Retinal pigment epithelial cell (primary cell): ENCODE data around the gene SUGP2.

Experiments
- DNase-seq: peaks from one replicate; pipeline ENCODE4 v3.0.0-alpha.2; 2010; ENCODE audit warnings: low read depth
- H3K4me3 ChIP-seq: 2 replicates; pipeline ENCODE4 v1.5.1; 2011; ENCODE audit warnings: mild to moderate bottlenecking, low read length, control low read depth, moderate library complexity
- CTCF ChIP-seq: conservative IDR thresholded peaks from 2 replicates; pipeline ENCODE4 v1.5.1; 2011; ENCODE audit warnings: low read depth, low read length, control low read depth, inconsistent platforms

Gene SUGP2

GRCh38 chr19:19033426-19034203 lies at the start of gene SUGP2, which contains the start of gene ARMC6:
Gene SUGP2, minus strand, starts transcription at chr19:19033517. Its CDS starts 2,446 bp downstream, at chr19:19031071.
Gene ARMC6, plus strand, starts transcription at chr19:19033603. Its CDS starts 607 bp downstream, at chr19:19034210.
- H3K4me3 ChIP-seq, result peak within 1 kb of the TSS; percentile 87
- DNase-seq, result no peak
- no peak for TF ChIP-seq CTCF

- no peak for DNase-seq
- TF ChIP-seq CTCF, result no peak
- no peak overlapping the region for H3K4me3 ChIP-seq
Measured at GRCh38 chr19:19081642-19082151, 48.4 kb upstream of the SUGP2 start.

- TF ChIP-seq CTCF, result no peak
- DNase-seq, result no peak
- H3K4me3 ChIP-seq, result no peak overlapping the region
Measured at GRCh38 chr19:19079571-19079970, 46.3 kb upstream of the SUGP2 start.

DNA sequence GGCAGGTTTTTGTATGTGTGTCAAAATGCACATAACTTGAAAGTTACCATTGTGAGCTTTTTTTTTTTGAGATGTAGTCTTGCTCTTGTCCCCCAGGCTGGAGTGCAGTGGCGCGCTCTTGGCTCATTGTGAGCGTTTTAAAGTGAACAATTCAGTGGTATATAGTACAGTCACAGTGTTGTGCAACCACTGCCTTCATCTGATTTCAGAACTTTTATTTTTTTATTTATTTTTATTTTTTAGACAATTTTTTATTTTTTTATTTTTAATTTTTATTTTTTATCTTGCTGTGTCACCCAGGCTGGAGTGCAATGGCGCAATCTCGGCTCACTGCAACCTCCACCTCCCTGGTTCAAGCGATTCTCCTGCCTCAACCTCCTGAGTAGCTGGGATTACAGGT lies 45.5 kb upstream of the SUGP2 start:
- H3K4me3 ChIP-seq, result no peak overlapping the region
- TF ChIP-seq CTCF, result no peak
- DNase-seq, result no peak

DNA sequence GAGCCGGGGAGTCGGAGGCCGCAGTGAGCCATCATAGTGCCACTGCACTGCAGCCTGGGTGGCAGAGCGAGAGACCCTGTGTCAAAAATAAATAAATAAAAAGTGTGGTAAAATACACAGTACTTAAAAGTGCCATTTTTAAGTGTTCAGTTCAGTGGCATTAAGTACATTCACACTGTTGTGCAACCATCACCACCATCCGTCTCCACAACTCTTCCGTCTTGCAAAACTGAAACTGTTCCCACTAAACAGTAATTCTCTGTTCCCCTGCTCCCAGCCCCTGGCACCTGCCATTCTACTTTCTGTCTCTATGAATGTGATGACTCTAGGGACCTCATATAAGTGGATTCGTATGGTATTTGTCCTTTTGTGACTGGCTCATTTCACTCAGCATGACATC lies 43.8 kb upstream of the SUGP2 start:
- TF ChIP-seq CTCF, result no peak
- DNase-seq, result no peak
- H3K4me3 ChIP-seq, result no peak overlapping the region

DNA sequence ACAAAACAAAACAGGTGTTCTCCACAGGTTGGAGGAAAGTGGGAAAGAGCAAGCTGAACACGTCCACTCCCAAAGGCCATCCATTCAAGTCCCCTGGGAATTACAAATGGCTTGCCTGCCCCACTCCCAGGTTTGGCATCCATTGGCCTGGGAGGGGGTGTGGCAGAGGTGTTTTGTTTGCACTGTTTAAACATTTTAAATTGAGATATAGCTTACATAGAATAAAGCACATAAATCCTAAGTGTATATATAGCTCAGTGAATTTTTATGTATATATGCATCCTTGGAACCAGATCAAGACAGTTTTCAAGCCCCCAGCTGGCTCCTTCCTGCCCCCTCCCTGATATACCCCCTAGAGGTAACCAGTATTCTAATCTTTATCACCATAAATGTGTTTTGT lies 43.2 kb upstream of the SUGP2 start:
- TF ChIP-seq CTCF, result no peak
- no peak overlapping the region for H3K4me3 ChIP-seq
- no peak for DNase-seq

DNA sequence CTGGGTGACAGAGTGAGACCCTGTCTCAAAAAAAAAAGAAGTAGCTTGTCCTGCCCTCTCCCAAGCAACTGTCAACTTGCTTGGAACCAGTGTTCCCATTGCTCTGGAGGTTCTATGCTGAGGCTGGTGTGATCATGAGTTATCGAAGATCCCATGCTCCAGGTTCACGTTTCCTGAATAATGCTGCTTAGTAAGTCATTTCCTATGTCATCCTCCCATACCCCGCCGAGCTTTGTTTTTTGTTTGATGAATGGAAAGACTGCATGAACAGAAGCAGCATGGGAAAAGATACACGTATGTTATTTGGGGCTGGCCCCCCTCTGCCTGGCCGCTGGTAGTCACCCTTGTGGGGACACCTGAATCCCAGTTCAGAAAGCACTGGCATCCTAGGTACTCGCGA lies 41.8 kb upstream of the SUGP2 start:
- H3K4me3 ChIP-seq, result no peak overlapping the region
- TF ChIP-seq CTCF, result no peak
- no peak for DNase-seq
